Cardiac muscle cell (in vitro differentiated cells and primary cell): ENCODE results near the gene ITGB7. TPM values are rescaled to one million over a fixed set of nuclear protein-coding genes. Genes with fewer than 3 reads are reported as not detected.

Experiments
- DNase-seq, 2 donors: peaks; one replicate each; pipeline versions ENCODE4 v3.0.0 to v3.0.0-alpha.2; 2010 to 2017; ENCODE audit warnings: low read depth in 1 of 2, low spot score in 1 of 2
- H3K27ac ChIP-seq: fragments of 200-600 bp; sonication (generic); 2 replicates; pipeline ENCODE4 v1.5.1; 2016
- H3K27me3 ChIP-seq: fragments of 200-600 bp; sonication (generic); 2 replicates; pipeline ENCODE4 v1.6.0; 2016; ENCODE audit warnings: control low read depth
- H3K36me3 ChIP-seq: fragments of 200-600 bp; sonication (generic); 2 replicates; pipeline ENCODE4 v1.5.1; 2016; ENCODE audit warnings: control low read depth
- H3K4me1 ChIP-seq: fragments of 200-600 bp; sonication (generic); 2 replicates; pipeline ENCODE4 v1.8.1; 2017; ENCODE audit warnings: low read depth, mild to moderate bottlenecking, mixed run types
- H3K4me3 ChIP-seq: fragments of 200-600 bp; sonication (generic); 2 replicates; pipeline ENCODE4 v1.5.1; 2016; ENCODE audit warnings: mild to moderate bottlenecking
- H3K9me3 ChIP-seq: fragments of 200-600 bp; sonication (generic); 2 replicates; pipeline ENCODE4 v1.5.1; 2017; ENCODE audit warnings: low read depth, mild to moderate bottlenecking, control low read depth
- polyA plus RNA-seq: library from polyadenylated mRNA; unstranded; fragments of >200 nt; fragmentation: Nextera tagmentation; extraction: Ambion mirVana; gene quantifications from 2 replicates; pipeline ENCODE4 v1.2.1, GENCODE V29; 2016
- total RNA-seq: library from RNA; depleted of rRNA; stranded (reverse); fragments of >200 nt; gene quantifications from 2 replicates; pipeline ENCODE4 v1.2.3, GENCODE V29; 2016
- TF ChIP-seq, protein P1 (sequence below): IDR thresholded peaks from 2 replicates; pipeline ENCODE4 v1.5.1; 2012; ENCODE audit warnings: low read depth, mild to moderate bottlenecking, low read length

ITGB7 gene
- total and polyA plus RNA-seq, 2 experiments from 2014 or later, result 0.55 to 1.1 TPM

DNA sequence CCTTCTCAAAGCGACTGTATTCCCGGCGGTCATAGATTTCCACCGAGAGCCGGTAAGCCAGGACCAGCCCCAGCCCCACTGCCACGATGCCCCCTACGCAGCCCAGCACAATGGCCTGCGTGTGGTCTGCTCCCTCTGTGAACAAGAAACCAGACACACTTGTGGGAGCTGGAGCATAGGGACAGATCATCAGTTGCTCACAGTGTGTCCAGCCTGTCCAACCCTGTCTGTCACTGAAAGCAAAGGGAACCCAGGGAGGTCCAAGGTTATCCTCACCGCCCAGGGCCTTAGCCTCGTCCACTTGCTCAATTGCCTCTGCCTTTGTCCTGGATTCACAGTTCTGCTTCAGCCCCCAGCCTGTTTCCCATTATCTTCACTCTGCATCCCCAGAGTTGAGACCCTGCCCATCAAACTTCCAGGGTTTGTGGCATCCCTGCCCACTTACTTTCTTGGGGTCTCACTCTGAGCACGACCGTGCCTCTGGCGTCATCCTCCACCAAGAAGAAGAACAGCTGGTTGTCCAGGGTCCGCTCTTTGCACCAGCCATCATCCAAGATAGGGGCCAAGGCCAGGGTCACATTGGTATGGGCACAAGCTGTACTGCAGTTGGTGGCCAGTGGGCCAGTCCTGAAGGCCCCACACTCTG lies 15.0 kb downstream of the ITGB7 start:
- H3K9me3 ChIP-seq, result no peaks in the 10 kb centered on the region
- TF ChIP-seq, protein P1, sequence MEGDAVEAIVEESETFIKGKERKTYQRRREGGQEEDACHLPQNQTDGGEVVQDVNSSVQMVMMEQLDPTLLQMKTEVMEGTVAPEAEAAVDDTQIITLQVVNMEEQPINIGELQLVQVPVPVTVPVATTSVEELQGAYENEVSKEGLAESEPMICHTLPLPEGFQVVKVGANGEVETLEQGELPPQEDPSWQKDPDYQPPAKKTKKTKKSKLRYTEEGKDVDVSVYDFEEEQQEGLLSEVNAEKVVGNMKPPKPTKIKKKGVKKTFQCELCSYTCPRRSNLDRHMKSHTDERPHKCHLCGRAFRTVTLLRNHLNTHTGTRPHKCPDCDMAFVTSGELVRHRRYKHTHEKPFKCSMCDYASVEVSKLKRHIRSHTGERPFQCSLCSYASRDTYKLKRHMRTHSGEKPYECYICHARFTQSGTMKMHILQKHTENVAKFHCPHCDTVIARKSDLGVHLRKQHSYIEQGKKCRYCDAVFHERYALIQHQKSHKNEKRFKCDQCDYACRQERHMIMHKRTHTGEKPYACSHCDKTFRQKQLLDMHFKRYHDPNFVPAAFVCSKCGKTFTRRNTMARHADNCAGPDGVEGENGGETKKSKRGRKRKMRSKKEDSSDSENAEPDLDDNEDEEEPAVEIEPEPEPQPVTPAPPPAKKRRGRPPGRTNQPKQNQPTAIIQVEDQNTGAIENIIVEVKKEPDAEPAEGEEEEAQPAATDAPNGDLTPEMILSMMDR, result no peak
- H3K4me3 ChIP-seq, result no peak overlapping the region
- peak overlapping the region; percentile 63 for H3K27ac ChIP-seq
- peaks cover 10% of the 10 kb centered on the region for H3K36me3 ChIP-seq
- no peaks in the 10 kb centered on the region for H3K27me3 ChIP-seq
- DNase-seq, result no peak
- H3K4me1 ChIP-seq, result no peaks in the 10 kb centered on the region

DNA sequence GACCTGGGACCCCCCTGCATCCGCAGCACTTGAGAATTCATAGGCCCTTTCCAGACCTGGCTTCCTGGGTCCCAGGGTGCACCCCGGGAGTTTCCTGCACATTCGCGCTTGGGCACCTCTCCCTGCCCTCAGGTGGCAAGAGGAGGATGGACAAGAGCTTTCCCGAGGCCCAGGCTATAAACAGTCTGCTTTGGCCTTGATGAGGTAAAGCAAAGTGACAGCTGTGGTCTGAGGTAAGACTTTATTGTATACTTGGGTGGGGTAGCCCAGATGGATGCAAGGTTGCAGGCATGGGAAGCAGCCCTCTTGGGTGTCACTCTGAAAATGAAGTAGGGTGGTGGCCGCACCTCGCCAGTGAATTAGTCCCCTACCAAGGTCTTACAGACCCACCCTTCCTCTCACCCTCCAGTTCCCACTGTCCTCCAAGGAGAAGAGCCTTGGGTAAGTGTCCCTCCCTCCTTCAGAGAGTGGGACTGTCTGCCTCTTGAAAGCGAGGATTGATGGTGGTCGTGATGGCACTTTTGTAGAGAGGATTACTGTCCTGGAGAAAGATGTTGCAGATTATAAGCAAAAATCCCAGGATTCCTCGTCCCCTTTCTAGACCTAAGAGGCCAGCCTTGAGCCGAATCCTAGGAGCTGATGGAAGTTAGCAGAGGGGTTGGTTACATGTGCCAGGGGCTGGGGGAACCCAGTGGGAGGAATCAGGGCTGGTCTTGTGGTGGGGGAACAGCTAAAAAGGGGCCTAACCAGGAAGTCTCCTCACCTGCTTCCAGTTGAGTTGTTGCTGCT lies 15.8 kb downstream of the ITGB7 start:
- Histone ChIP-seq H3K4me3 (no peak overlapping the region), H3K9me3 (no peaks in the 10 kb centered on the region), H3K27me3 (no peaks in the 10 kb centered on the region), H3K4me1 (no peaks in the 10 kb centered on the region), H3K27ac (peak overlapping the region; percentile 63), H3K36me3 (peaks cover 17% of the 10 kb centered on the region)
- no peak for DNase-seq
- TF ChIP-seq, protein P1, result no peak

DNA sequence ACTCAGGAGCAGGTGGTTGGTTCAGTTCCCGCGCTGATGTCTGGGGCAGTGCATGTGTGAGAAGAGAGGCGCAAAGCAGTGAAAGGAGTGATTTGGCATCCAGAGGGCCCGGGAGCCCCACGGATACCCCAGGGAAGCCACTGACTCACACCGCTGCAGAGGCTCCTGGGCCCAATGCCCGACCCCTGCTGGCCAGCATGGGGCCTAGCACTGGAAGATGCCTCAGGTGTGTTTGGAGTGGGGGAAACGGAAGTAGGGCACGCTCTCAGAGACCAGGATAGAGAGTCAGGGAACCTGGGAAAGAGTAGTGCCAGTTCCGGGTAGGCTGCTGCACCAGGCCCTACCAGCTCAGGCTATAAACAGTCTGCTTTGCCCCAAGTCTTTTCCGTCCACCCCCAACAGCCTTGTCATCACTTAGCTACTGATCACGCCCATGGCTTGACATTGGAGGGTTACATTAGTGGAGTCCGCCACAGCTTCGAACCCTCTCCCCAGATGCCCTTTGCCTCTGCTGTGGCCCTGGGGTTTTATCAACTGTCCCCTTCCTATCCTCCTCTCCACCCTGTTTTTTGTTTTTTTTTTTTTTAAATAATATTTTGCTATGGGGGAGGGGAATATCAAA lies 16.8 kb downstream of the ITGB7 start:
- Histone ChIP-seq H3K27ac (no peak overlapping the region), H3K9me3 (no peaks in the 10 kb centered on the region), H3K4me1 (no peaks in the 10 kb centered on the region), H3K4me3 (no peak overlapping the region), H3K27me3 (no peaks in the 10 kb centered on the region), H3K36me3 (peaks cover 26% of the 10 kb centered on the region)
- TF ChIP-seq, protein P1, result peak; percentile 93
- DNase-seq, result peak; percentile 53 to 76

DNA sequence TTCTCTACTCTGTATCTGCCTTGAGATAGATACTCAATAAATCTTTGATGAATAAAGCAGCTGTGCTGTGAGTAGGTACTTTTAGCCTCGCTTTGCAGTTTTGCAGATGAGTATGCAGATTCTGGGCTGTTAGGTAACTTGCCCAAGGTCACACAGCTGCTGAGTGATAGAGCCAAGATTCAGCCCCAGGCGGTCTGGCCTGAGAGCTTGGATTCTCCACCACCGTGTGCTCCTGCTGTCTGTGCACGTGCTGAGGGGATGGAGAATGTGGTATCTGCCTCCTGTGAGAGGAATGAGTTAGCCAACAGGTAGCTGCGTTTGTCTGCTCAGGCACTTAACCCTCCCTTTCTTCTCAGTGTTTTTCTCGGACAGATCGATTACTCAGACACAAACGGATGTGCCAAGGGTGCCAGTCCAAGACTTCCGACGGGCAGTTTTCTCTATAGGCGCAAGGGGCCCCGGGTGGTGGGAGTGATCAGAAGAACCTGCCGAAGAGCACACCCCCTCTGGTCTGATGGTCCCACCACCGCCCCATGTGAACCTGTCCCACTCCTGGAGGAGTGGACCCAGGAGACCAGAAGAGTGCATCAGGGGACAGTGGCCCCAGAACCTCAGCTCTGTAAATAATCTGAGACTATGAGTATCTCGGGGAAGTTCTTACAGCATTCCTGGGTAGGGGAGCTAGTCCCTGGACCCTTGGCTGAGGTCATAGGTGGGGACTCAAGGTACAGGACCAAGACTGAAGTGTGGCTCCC lies 19.7 kb downstream of the ITGB7 start:
- no peak for DNase-seq

DNA sequence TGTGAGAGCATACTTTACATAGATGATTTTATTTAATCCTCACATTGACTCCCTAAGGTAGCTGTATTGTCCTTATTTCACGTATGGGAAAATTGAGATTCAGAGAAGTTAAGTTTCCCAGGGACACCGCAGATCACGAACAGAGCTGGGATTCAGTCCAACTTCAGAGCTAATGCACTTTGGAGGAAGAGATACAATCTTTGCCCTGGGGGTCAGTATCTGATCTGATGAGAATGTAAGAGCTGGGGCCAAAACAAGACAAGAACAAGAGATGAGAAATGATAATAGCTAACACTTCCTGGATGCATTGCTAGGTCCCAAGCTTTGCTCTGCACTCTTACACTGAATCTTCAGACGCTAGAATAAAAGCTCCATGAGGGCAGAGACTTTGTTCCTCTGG lies 20.3 kb downstream of the ITGB7 start:
- Histone ChIP-seq H3K4me1 (peaks cover 12% of the 10 kb centered on the region), H3K36me3 (peaks cover 56% of the 10 kb centered on the region), H3K27ac (no peak overlapping the region), H3K27me3 (no peaks in the 10 kb centered on the region), H3K4me3 (no peak overlapping the region), H3K9me3 (no peaks in the 10 kb centered on the region)
- DNase-seq, result no peak
- TF ChIP-seq, protein P1, result no peak

More for the DNA sequence above, 19.7 kb downstream of the ITGB7 start:
- Histone ChIP-seq H3K4me1 (peaks cover 6% of the 10 kb centered on the region), H3K36me3 (peaks cover 50% of the 10 kb centered on the region), H3K9me3 (no peaks in the 10 kb centered on the region), H3K27ac (no peak overlapping the region), H3K4me3 (no peak overlapping the region), H3K27me3 (no peaks in the 10 kb centered on the region)
- TF ChIP-seq, protein P1, result no peak
